Non-pigmented ciliary epithelial cell (primary cell): ENCODE results near the gene C12orf75.
"Not testable (repeated sequence)": the region's sequence is repeated elsewhere in the genome, so short reads cannot be mapped to it uniquely, and the experiment has no call there.

Experiments
- DNase-seq: peaks from one replicate; pipeline ENCODE4 v3.0.0-alpha.2; 2010; ENCODE audit warnings: low read depth

Gene C12orf75

DNA sequence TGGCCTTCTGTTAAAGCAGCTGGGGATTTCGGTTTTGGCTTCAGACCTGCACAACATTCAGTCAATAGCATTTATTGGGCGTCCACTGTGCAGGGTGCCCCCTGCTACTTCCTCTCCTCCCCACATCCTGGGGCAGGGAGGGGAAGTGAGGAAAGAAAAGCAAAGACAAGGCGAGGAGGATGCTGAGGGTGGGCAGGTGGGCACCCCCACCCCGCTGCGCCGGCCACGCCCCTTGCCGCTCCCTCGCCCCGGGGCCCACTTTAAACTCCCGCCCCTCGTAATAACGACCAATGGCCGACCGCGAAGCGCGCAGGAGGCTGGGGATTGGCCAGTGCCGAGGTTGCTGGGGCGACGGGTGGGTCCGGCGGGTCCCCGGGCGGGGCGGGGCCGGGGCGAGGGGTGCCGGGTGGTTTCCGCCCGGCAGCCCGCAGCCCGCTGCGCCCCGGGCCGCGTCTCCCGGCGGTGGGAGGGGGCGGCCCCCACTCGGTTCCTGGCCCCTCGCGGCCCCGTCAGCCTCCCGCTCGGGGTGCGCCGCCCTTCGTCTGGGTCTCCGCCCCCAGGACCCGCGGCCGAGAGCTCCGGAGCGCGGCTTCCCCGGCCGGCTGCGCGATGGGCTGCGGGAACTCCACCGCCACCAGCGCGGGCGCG, at the start of gene C12orf75:
C12orf75 (plus strand) TSS at position 409 of the 648 bp plus-strand sequence; CDS start at position 610, 201 bp downstream.
- DNase-seq: no peak

DNA sequence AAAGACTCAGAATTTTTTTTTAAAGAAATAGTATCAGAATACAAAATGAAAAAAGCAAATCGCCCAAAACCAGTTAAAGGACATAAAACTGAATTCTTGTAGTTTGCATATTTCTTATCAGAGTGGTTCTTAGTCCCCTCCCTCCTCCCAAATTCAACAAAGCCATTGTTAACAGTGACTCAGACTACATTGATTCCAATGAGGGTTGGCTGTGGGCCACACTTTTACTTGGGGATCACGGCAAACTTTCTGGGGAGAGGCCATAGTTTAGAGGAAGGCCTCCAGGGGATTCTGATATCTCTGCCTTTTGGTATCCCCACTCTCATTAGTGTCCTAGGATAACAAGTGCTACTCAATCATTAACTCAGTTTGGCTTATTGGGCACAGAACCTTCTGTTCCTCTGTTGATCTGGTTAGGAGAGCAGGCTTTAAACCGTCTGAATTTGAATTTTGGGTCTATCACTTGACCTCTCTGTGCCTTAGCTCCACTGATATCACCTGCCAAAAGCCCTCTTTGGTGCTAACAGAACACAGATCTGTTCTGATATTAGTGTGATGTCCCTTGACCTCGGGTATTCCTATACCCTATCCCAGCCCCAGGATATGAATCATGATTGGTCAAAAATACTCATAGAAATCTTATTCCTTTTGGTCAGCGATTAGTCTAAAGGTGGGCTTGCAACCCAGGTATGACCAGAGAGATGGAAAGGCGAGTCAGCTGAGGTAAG, 49.4 kb upstream of the C12orf75 start:
- no peak for DNase-seq

DNA sequence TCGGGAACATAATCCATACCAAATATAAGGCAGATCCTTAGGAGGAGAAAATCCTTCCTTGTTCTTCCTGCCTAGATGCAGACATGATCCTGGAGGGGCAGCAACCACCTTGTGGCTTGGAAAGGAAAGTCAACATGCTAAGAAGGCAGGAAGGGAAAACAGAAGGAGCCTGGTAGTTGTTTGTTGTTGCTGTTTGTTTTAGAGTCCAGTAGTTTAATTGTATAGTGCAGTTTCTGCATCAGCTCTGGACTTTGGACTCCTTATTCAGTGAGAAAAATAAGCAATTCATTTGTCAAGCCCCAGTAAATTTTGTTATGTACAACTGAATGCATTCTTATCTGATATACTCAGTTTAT, 48.8 kb upstream of the C12orf75 start:
- no peak for DNase-seq

DNA sequence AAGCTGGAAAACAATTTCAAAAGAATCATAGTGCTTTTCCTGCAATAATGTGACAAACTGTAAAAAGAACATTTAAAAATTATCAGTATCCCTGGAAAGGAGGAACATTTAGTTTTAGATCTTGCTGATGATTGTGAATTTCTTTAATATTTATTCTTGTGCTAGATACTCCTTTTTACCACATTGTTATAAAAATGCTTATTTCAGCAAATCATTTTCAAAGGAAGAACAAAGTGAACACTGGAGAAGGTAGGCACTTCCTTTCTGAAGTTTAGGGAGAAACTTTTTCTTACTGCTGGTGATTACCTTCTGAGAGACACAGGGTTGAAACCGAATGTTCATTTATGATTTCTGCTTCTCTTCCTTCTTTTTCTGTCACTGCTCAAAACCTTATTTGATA, 45.1 kb upstream of the C12orf75 start:
- DNase-seq: no peak

DNA sequence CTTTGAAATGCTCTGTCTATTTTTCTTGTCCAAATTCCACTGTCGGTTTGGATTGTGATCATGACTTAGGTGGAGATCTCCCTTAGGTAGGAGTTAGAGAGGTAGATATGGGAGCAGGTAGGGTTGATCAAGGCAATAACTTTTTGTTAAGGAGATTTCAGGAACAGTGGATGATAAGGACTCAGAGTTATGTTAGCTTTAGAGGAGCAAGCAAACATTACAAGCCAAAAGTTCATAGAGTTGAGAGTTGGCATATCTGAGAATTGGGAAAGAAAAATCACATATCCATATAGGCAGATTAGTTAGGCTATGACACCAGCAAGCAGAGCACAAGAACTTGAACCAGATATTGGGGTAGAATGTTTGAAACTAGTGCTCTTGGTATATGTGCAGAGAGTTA, 43.1 kb upstream of the C12orf75 start:
- no peak for DNase-seq

DNA sequence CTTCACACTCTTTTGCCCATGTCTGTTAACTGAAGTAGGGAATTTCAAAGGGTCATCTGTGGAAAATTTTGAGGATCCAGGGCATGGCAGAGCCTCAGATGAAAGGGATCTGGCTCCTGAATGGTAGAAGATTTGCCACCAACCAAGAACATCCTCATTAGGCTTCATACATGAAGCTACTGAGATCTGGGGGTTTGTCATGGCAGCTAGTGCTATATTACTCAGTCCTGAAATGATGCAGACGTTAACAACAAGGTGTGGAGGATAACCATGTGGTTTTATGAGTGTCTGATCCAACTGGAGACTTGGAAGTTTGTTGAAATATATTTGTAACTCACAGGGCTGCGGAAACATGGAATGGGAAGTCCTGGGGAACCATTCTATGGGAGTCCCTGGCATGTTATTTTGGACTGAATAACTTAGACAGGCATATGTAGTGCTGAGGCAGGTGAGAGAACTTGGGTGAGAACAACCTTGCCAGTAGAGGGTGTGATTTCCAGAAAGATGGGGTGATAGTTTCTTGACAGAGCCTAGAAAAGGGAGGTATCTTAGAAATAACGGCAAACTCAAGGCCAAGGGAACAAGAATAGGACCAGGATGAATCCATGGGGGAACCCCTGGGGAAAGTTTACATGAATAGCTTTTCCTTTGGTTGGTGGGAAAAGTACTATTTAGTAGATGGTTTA, 42.0 kb upstream of the C12orf75 start:
- DNase-seq: no peak

DNA sequence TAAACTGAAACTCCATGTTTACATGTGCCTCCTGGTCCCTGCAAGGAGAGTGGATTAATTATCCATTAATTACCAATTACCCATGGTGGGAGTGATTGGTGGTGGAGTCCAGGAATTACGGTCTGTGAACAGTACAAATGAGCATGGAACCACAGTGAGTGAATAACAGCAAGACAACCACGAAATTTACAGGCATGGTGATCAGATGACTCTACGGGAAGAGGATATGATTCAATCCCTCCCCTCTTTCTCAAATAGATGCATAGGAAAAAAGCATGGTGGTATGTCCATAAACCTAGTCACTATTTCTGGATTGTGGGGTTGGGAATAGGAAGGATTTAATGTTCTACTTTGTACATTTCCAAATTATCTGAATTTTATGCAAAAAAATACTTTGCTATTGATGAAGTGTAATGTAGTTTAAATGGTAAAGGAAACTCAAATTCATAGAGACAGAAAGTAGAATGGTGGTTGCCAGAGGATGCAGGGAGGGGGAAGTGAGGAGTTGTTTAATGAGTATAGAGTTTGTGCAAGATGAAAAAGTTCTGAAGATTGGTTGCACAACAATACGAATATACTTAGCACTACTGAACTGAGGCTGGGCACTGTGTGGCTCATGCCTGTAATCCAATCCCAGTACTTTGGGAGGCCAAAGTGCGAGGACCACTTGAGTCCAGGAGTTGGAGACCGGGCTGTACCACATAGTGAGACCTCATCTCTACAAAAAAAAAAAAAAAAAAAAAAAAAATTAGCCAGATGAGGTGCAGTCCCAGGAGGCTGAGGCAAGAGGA, 41.2 kb upstream of the C12orf75 start:
- peak; percentile 19 for DNase-seq

DNA sequence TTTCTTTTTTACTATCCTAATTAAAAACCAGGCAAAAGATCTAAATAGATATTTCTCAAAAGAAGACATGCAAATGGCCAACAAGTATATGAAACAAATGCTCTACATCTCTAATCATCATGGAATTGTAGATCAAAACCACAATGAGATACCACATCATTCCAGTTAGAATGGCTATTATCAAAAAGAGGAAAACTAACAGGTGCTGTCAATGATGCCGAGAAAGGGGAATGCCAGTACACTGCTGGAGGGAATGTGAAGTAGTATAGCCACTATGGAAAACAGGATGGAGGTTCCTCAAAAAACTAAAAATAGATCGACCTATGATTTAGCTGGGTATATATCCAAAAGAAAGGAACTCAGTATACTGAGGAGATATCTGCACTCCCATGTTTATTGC, 39.0 kb upstream of the C12orf75 start:
- DNase-seq: no peak

DNA sequence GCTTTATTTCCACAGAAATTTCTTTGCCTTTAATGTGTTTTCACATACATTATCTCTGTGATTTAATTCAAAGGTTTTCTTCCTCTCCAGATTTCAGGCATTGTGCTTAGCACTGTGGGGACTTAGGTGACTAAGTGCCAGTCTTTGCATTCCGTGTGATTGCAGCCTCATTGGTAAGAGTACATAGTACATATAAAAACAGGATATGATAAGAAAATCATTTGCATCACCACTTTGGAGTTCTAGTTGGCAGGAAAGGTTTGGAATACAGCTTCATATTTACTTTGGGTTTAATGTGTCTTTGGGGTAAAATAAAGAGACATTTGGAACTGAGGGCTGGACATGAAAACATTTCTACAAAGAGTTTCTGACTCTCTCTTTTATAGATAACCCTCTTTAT, 37.8 kb upstream of the C12orf75 start:
- DNase-seq: no peak

DNA sequence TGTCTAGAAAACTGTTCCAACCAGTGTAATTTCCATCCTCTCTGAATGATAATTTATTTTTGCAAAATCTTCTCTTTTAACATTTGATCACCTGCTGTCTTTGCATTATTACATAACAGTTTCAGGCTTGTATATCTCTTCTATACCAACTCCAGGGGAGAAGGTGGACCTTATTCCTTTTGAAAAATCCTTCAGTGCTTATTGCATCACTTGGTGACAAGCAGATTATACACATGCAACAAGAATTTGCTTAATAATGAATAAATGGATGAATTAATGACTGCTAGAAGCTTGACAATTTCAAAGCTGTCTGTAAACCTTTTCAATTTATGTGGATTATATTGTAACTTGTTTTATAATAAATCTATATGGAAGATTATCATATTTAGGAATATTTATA, 37.3 kb upstream of the C12orf75 start:
- DNase-seq: no peak

DNA sequence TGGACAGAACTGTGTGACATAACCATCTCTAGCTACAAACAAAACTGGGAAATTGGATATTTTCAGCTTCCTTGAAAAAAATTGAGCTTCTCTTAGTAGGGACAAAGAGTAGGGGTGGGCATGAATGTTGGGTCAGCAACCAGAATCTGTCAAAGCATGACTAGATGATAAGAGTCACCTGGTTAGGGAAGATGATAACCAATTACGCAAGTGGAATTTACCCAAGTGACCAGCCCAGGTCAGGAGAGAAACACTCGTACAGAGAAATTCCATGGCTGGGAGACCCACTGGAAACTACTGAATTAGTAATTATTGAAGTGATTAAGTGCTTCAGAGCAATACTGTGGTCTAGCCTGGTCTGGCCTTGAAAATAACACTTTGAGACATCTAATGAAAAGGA, 36.3 kb upstream of the C12orf75 start:
- DNase-seq: no peak

DNA sequence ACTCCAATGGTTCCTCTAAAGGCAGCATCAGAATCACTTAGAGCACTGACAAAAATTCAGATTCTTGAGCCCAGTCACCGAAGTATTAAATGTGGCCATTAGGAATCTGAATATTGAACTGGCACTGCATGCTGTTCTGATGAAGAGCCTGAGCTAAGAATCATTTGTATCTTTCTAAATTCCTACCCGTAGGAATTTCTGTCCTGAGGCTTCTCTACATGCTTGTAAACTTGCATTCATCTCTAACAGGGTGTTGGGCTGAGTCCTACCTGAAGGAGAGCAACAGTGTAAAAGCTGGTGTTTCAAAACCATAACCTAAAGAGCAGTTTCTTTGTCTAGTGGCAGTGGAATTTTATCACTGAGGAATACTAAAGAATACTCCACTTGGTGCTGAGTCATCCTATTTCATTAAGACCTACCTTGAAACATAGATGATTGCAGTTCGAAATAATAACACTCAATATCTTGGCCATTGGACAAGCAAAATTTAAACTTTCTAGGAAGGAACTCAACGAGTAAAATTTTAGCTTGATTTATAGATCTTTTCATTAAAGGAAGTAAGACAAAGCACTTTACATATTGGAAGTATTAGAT, 35.5 kb upstream of the C12orf75 start:
- no peak for DNase-seq

DNA sequence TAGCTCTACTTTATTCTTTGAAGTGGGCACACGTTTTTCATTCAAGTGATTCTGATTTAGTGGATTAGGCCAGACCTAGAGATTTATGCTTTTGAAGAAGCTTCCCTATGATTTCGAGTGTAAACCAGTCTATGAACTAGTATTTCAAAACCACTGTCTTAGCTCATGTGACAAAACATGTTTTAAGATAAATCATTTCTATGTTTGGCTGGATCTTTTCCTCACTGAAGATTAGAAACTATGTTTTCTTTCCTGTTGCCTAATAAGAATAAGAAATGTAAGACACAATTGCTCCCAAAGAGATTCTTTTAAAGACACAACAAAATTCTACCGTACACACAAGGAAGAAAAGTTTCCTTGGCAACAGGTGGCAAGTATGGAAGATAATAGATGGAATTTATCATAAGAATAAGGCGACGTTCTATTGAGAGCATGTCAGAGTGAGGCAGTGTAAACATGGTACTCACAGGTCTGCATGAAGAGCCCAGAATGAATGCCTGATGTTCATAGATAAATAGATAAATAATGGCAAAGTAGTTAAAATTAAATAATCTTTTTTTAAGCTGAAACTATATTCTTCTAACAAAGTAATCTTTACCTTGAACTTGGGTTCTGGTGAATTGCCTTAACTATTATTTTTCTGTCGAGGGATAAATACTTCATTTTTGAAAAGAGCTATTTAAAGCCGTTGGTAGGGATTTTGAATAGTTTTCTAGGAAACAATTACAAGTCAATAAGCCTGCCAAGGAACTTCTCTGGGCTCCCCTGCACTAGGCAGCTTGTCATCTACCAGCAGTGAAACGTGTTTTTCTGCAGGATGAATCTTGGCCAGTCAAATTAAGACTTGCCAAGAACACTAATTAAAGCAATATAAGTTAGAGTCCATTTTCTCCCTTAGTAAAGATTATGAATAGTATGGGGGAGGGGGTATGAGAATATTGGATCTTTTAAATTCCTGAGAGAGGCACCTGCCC, 34.1 kb upstream of the C12orf75 start:
- DNase-seq: no peak

DNA sequence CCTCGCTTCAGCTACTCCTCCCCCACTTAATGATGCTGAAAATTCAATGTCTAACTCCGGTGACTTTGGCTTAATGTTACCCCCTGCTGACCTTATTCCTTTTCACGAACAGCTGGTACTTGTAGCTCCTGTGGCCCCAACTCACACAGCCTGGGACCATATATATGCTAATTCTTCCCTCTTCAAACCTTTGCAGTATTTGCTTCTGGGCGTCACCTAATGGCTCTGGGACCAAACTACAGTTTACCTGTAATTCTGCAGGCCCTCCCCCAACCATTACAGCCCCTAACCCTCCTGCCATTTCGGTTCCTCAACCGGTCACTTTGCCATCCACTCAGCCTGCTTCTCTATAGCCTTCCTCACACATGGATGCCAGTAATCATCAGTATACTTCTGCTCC, 29.6 kb upstream of the C12orf75 start:
- no peak for DNase-seq

DNA sequence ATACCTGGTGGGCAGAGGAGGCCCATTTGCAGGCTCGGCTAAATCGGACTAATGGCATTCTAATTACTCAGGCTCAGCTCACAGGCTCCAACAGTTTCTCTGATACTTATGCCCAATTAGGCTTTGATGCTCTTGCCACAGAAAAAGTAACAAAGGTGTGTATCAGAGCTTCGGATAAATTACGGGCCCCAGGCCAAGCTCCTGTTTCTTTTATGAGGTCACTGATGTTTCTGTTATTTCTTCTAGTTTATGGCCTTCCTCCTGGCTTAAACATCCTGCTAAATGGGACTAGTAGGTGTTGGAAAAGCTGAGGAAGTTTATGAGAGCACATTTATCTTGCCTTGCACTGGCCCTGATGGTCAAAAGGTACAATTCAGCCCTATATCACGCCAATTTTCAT, 28.8 kb upstream of the C12orf75 start:
- DNase-seq: no peak

DNA sequence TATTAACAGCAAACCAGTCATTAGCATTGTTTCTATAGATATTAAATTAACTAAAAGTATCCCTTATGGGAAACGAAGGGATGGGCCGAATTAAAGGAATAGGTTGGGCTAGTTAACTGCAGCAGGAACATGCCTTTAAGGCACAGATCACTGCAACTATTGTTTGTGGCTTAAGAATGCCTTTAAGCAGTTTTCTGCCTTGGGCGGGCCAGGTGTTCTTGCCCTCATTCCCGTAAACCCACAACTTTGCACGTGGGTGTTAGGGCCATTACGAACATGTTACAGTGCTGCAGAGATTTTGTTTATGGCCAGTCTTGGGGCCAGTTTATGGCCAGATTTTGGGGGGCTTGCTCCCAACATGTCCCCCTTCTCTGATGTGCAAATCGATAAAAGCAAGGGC, 27.5 kb upstream of the C12orf75 start:
- DNase-seq: not testable (repeated sequence)

DNA sequence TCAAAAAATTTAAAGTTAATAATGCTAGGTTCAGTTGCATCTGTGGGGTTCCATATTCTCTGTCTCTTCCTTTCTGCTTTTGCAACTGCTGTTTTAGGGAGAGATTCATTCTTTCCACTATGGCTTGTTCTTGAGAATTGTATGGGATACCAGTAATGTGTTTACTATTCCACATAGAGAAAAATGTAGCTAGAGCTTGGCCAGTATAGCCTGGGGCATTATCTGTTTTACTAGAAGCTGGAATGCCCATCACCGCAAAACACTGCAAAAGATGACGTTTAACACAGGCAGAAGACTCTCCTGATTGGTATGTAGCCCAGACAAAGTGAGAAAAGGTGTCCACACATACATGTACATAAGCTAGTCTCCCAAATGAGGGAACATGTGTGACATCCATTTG, 25.9 kb upstream of the C12orf75 start:
- DNase-seq: not testable (repeated sequence)

DNA sequence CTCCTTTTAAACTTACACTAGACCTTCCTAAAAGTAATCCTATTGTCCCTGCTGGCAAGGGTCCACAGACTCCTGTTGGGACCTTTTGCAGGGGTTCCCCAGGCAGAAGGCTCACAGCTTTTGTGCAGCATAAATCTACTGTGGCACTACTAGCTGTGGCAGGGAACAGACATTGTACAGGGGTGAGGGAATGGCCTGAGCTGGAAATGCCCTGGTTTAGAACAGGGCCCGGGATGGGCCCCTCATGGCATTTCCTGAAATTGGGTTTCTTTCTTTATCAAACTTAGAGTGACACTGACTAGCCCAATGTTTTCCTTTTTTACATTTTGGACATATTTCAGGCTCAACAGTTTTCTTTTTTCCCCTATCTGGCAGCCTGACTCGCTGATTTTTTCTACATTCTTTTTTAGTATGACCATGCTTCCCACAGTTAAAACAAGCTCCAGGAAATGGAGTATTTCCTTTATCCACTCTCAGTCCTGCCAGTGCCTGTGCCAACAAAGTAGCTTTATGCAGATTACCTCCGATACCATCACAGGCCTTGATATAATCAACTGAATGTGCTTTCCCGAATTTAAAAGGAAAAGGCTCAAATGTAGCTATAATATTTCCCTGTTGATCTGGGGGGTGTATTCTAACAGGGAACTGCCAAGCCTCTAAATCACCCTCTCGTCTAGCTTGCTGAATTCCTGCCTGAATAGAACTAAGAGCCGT, 22.7 kb upstream of the C12orf75 start:
- not testable (repeated sequence) for DNase-seq

DNA sequence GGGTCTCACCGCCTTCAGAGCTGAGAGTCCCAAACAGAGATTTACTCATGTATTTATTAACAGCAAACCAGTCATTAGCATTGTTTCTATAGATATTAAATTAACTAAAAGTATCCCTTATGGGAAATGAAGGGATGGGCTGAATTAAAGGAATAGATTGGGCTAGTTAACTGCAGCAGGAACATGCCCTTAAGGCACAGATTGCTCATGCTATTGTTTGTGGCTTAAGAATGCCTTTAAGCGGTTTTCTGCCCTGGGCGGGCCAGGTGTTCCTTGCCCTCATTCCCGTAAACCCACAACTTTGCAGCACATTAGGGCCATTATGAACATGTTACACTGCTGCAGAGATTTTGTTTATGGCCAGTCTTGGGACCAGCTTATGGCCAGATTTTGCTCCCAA, 21.7 kb upstream of the C12orf75 start:
- DNase-seq: not testable (repeated sequence)

DNA sequence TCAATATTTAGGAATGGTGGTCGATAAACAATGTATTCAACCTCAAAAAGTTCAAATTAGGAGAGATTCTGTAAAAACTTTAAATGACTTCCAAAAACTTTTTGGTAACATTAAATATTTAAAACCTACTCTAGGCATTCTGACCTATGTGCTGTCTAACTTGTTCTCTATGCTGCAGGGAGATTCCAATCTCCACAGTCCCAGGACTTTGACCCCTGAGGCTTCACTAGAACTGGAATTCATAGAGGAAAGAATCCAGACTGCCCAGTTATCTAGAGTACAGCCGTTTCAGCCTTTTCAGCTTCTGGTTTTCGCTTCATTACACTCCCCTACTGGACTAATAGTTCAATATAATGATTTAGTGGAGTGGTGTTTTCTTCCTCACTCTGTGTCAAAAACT, 21.1 kb upstream of the C12orf75 start:
- not testable (repeated sequence) for DNase-seq
